K562 (cell line): ENCODE results near the gene DCTD.

ENCODE experiments used
- CREB3 ChIP-seq: fragments of 450-650 bp; conservative IDR thresholded peaks from 2 replicates; pipeline ENCODE4 v1.6.1; 2016; ENCODE audit warnings: missing genetic modification characterization, low read depth, mild to moderate bottlenecking, missing compliant biosample characterization, moderate library complexity
- LEF1 ChIP-seq: fragments of 450-650 bp; IDR thresholded peaks from 2 replicates; pipeline ENCODE4 v1.6.1; 2016; ENCODE audit warnings: mild to moderate bottlenecking
- POLR2AphosphoS2 ChIP-seq: IDR thresholded peaks from 2 replicates; pipeline ENCODE4 v1.6.1; 2012; ENCODE audit warnings: low read length, improper control_type of control experiment

GRCh38 chr4:182848685-182849084, 68.5 kb downstream of the DCTD start:
- TF ChIP-seq CREB3 (tag) (no peak), POLR2AphosphoS2 (no peak), LEF1 (no peak)
